Measurements from ENCODE around the gene FAM180B.

FAM180B gene

GRCh38 chr11:47570651-47571356 is 15.7 kb upstream of the FAM180B start:
- DNase-seq: no peak

GRCh38 chr11:47571357-47571729 is 15.1 kb upstream of the FAM180B start:
- no peak for DNase-seq

- no peak for DNase-seq
Observed at GRCh38 chr11:47571895-47572294, 14.6 kb upstream of the FAM180B start.

GRCh38 chr11:47572715-47573255 is 13.7 kb upstream of the FAM180B start:
- DNase-seq: no peak

- DNase-seq: no peak
Observed at GRCh38 chr11:47573321-47573720, 13.2 kb upstream of the FAM180B start.

- DNase-seq: no peak
Observed at GRCh38 chr11:47577460-47578041, 8.9 kb upstream of the FAM180B start.

GRCh38 chr11:47578524-47579494 is 7.7 kb upstream of the FAM180B start, which contains the start of the genes KBTBD4 and NDUFS3:
Gene KBTBD4, minus strand, starts transcription at chr11:47578970. Its CDS starts 19 bp downstream, at chr11:47578951.
Gene NDUFS3, plus strand, starts transcription at chr11:47579074. Its CDS starts 18 bp downstream, at chr11:47579092.
- DNase-seq: peak; percentile 93

- DNase-seq: no peak
Observed at GRCh38 chr11:47583844-47584243, 2.6 kb upstream of the FAM180B start.

GRCh38 chr11:47587039-47587716 is 700 bp downstream of the FAM180B start:
- DNase-seq: no peak

GRCh38 chr11:47587723-47588326 is 1.3 kb downstream of the FAM180B start:
- no peak for DNase-seq

- DNase-seq: no peak
Observed at GRCh38 chr11:47589118-47589517, 2.6 kb downstream of the FAM180B start.

GRCh38 chr11:47589584-47589976 is 3.1 kb downstream of the FAM180B start:
- DNase-seq: no peak

GRCh38 chr11:47589977-47590861 is 3.7 kb downstream of the FAM180B start:
- DNase-seq: no peak

- no peak for DNase-seq
Observed at GRCh38 chr11:47591764-47592163, 5.3 kb downstream of the FAM180B start.

GRCh38 chr11:47592251-47592650 is 5.8 kb downstream of the FAM180B start:
- DNase-seq: no peak

GRCh38 chr11:47592970-47593369 is 6.5 kb downstream of the FAM180B start:
- no peak for DNase-seq

GRCh38 chr11:47593492-47593933 is 7.0 kb downstream of the FAM180B start:
- DNase-seq: no peak

- DNase-seq: no peak
Observed at GRCh38 chr11:47593934-47594855, 7.7 kb downstream of the FAM180B start, which contains the start of gene C1QTNF4. Gene C1QTNF4, minus strand, starts transcription at chr11:47594411. Its CDS starts 3,601 bp downstream, at chr11:47590810.

- no peak for DNase-seq
Observed at GRCh38 chr11:47595029-47595428, 8.6 kb downstream of the FAM180B start.

- no peak for DNase-seq
Observed at GRCh38 chr11:47595967-47596366, 9.5 kb downstream of the FAM180B start.

Measured in activated CD4-positive, alpha-beta T cell treated with anti-CD3 and anti-CD28 coated beads, Interleukin-2, Interleukin-6, amounts not matched to agents 100 ng/mL and 50 ng/mL, durations not matched to agents 16 hours and 8 hours (primary cell).